Measurements from ENCODE around the gene ADAMTS13. TPM values are rescaled to one million over a fixed set of nuclear protein-coding genes. Genes with fewer than 3 reads are reported as not detected.

Gene ADAMTS13
- total and polyA plus RNA-seq, 9 of the 15 experiments (the other 6 are each of a cell fraction or from before 2014, with no cell fraction given) = 0.03 to 0.20 (median 0.04) TPM; not detected in 4

DNA sequence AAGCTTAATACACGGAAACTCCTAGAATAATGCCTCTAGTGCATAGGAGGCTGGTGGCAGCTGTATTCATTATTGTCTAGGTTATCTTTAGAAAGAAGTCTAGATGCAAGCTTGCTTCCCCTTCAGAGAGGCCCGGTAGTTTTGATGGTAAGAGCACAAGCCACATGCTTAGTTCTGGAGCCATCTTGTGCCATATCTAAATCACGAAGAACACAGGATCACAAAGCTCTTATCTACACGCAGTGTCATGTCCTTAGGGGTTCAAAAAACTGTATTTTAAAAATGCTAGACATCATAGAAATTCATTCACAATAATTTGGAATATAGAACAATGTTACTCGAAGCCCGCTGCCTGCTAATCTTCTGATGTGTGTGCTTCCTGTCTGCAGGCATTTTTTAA lies 43.8 kb downstream of the ADAMTS13 start:
- BruUV-seq (replicated peaks) = no TSS peak
- H3K9me1 ChIP-seq (ENCODE audit: control insufficient read depth, insufficient read depth, low read length) = no peaks in the 10 kb centered on the region
- ChIA-PET POLR2A (interaction anchor here (1.9 kb wide), 1 partner anchor 19 kb away, joined by 4 read pairs; no protein-coding TSS in a partner anchor), CTCF (ENCODE audit: low intra/inter-chr PET ratio) (no interaction called here)
- H3K36me3 ChIP-seq (ENCODE audit: control insufficient read depth, insufficient read depth, low read length) = no peaks in the 10 kb centered on the region
- in situ Hi-C loops (cut with MboI) (no loop called here), intact Hi-C loops (cut with micrococcal nuclease) (no loop called here)
- H3K4me1 ChIP-seq (replicated peaks in 1 of 2; ENCODE audit: control insufficient read depth in 2 of 2, insufficient read depth in 2 of 2, low read length in 2 of 2) = peaks cover 0 to 32% of the 10 kb centered on the region in 2 experiments; a peak in 2 of 5 replicates
- no peak for ATAC-seq
- H3K4me3 ChIP-seq = no peak overlapping the region
- no peak overlapping the region for H3K4me2 ChIP-seq (ENCODE audit: insufficient read depth, low read length)
- no peaks in the 10 kb centered on the region for H3K79me2 ChIP-seq (ENCODE audit: control insufficient read depth, insufficient read depth, low read length)
- peaks cover 29% of the 10 kb centered on the region for H4K20me1 ChIP-seq (replicated peaks; ENCODE audit: control insufficient read depth, insufficient read depth, low read length)
- H3K27ac ChIP-seq (ENCODE audit: extremely low read depth, low read depth, low read length) = no peak overlapping the region
- H2AFZ ChIP-seq (ENCODE audit: low read depth, low read length) = no peak overlapping the region
- 8% methylated on average over 6 of the region's 6 CpGs for WGBS (ENCODE audit: insufficient coverage, low coverage, missing lambda C conversion rate)
- H3K9ac ChIP-seq (ENCODE audit: insufficient read depth in 1 of 2, low read depth in 2 of 2, low read length in 2 of 2) = no peak overlapping the region
- peaks cover 23 to 82% of the 10 kb centered on the region in 2 experiments; a peak in 4 of 5 replicates for H3K27me3 ChIP-seq (ENCODE audit: control insufficient read depth in 2 of 2, insufficient read depth in 2 of 2, low read length in 2 of 2)
- DNase-seq (ENCODE audit: extremely low read depth in 1 of 4, low spot score in 3 of 4) = no peak
- H3K9me3 ChIP-seq (replicated peaks; ENCODE audit: control insufficient read depth, insufficient read depth, low read depth, low read length) = no peaks in the 10 kb centered on the region
- FAIRE-seq = no peak
- TF ChIP-seq E2F6 (IDR thresholded peaks at IDR 0.05; ENCODE audit: borderline replicate concordance in 1 of 2, extremely low read depth in 1 of 2, insufficient read depth in 1 of 2, insufficient read length in 1 of 2, low read depth in 1 of 2, low read length in 1 of 2, poor library complexity in 1 of 2, severe bottlenecking in 1 of 2) (peak in 1 of 2 experiments; percentile 39), TRIM28 (IDR thresholded peaks at IDR 0.05) (no peak), EP400 (IDR thresholded peaks at IDR 0.05) (no peak), LARP7 (IDR thresholded peaks at IDR 0.05) (no peak), L3MBTL2 (IDR thresholded peaks at IDR 0.05) (peak; percentile 81), CHD7 (IDR thresholded peaks at IDR 0.05; ENCODE audit: low read depth, low read length) (no peak)
- TF ChIP-seq, protein P1, sequence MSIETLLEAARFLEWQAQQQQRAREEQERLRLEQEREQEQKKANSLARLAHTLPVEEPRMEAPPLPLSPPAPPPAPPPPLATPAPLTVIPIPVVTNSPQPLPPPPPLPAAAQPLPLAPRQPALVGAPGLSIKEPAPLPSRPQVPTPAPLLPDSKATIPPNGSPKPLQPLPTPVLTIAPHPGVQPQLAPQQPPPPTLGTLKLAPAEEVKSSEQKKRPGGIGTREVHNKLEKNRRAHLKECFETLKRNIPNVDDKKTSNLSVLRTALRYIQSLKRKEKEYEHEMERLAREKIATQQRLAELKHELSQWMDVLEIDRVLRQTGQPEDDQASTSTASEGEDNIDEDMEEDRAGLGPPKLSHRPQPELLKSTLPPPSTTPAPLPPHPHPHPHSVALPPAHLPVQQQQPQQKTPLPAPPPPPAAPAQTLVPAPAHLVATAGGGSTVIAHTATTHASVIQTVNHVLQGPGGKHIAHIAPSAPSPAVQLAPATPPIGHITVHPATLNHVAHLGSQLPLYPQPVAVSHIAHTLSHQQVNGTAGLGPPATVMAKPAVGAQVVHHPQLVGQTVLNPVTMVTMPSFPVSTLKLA (conservative IDR thresholded peaks at IDR 0.05) = no peak
